IMR-90 (cell line): ENCODE results near the gene GABBR1. TPM values are rescaled to one million over a fixed set of nuclear protein-coding genes. Genes with fewer than 3 reads are reported as not detected.

Experiments used
- ATAC-seq: fragments of 200-7000 bp; cut with Tn5 transposase; 2 replicates; pipeline ENCODE4 v1.9.1; 2020; ENCODE audit warnings: low read depth, mild to moderate bottlenecking, moderate library complexity
- BruUV-seq: library from RNA; stranded (reverse); fragments of 400-500 nt; replicated peaks from 2 replicates; lab custom pipeline; 2021; lab: Mats Ljungman, UMichigan
- CTCF ChIA-PET: fragments of 300-600 bp; formaldehyde crosslinking; extraction: SDS; loops from one replicate; lab custom pipeline; 2021; ENCODE audit warnings: antibody characterized with exemption; lab: Yijun Ruan, JAX
- POLR2A ChIA-PET: fragments of 300-600 bp; sonication (Branson Sonifier 250); formaldehyde crosslinking; loops from one replicate; lab custom pipeline; 2022; ENCODE audit warnings: antibody characterized with exemption; ENCODE audit not compliant: unreplicated experiment; lab: Charles Lee
- DNase-seq: peaks from one replicate; pipeline ENCODE4 v3.0.0; 2013
- H2AFZ ChIP-seq: replicated peaks from 2 replicates; pipeline ENCODE3; 2013; ENCODE audit warnings: low read length, mild to moderate bottlenecking; ENCODE audit not compliant: poor library complexity
- H2AK5ac ChIP-seq: 2 replicates; pipeline ENCODE4 v1.6.1; 2013; ENCODE audit warnings: low read depth, low read length, inconsistent platforms
- H2AK9ac ChIP-seq: replicated peaks from 2 replicates; pipeline ENCODE3; 2013; ENCODE audit warnings: mild to moderate bottlenecking, low read depth, low read length, moderate library complexity; ENCODE audit not compliant: poor library complexity
- H2BK120ac ChIP-seq: 2 replicates; pipeline ENCODE4 v1.6.1; 2013; ENCODE audit warnings: low read depth, low read length, inconsistent platforms
- H2BK15ac ChIP-seq: 3 replicates; pipeline ENCODE4 v1.6.1; 2013; ENCODE audit warnings: low read depth, low read length, inconsistent platforms
- H2BK20ac ChIP-seq: 2 replicates; pipeline ENCODE4 v1.6.1; 2013; ENCODE audit warnings: low read depth, mild to moderate bottlenecking, inconsistent platforms, low read length, moderate library complexity
- H2BK5ac ChIP-seq: 2 replicates; pipeline ENCODE4 v1.6.1; 2013; ENCODE audit warnings: mild to moderate bottlenecking, low read depth, low read length, inconsistent platforms; ENCODE audit not compliant: poor library complexity, severe bottlenecking
- H3K14ac ChIP-seq: replicated peaks from 2 replicates; pipeline ENCODE4 v1.6.1; 2013; ENCODE audit warnings: low read depth, low read length, inconsistent platforms
- H3K18ac ChIP-seq: 2 replicates; pipeline ENCODE4 v1.6.1; 2013; ENCODE audit warnings: low read depth, low read length, control low read depth
- H3K23ac ChIP-seq: 2 replicates; pipeline ENCODE4 v1.6.1; 2013; ENCODE audit warnings: low read depth, low read length, inconsistent platforms
- H3K27ac ChIP-seq: 2 replicates; pipeline ENCODE4 v1.5.1; 2013; ENCODE audit warnings: mild to moderate bottlenecking, control low read depth, low read length; ENCODE audit not compliant: insufficient read depth
- H3K27me3 ChIP-seq: 2 replicates; pipeline ENCODE4 v1.6.1; 2013; ENCODE audit warnings: low read length; ENCODE audit not compliant: control insufficient read depth, insufficient read depth
- H3K36me3 ChIP-seq: 2 replicates; pipeline ENCODE4 v1.6.1; 2013; ENCODE audit warnings: low read length, mixed read lengths; ENCODE audit not compliant: control insufficient read depth, insufficient read depth
- H3K4ac ChIP-seq: 2 replicates; pipeline ENCODE4 v1.6.1; 2013; ENCODE audit warnings: low read depth, low read length, inconsistent platforms
- H3K4me1 ChIP-seq: 2 replicates; pipeline ENCODE4 v1.6.1; 2013; ENCODE audit warnings: low read length, mixed read lengths; ENCODE audit not compliant: control insufficient read depth, insufficient read depth
- H3K4me2 ChIP-seq: 2 replicates; pipeline ENCODE4 v1.6.1; 2013; ENCODE audit warnings: low read depth, mild to moderate bottlenecking, control low read depth, low read length, moderate library complexity
- H3K4me3 ChIP-seq: 2 replicates; pipeline ENCODE4 v1.5.1; 2013; ENCODE audit warnings: low read depth, mild to moderate bottlenecking, control low read depth, low read length, moderate library complexity; ENCODE audit not compliant: insufficient read depth
- H3K56ac ChIP-seq: 2 replicates; pipeline ENCODE4 v1.6.1; 2013; ENCODE audit warnings: low read length, inconsistent platforms; ENCODE audit not compliant: insufficient read depth; ENCODE audit errors: extremely low read depth
- H3K79me1 ChIP-seq, 2 experiments: 2 replicates each; pipeline ENCODE4 v1.6.1; 2013; ENCODE audit warnings: low read length in 2 of 2, inconsistent platforms in 1 of 2, low read depth in 1 of 2
- H3K9ac ChIP-seq: 2 replicates; pipeline ENCODE4 v1.6.1; 2013; ENCODE audit warnings: low read depth, low read length, control low read depth
- H3K9me1 ChIP-seq: 2 replicates; pipeline ENCODE4 v1.6.1; 2013; ENCODE audit warnings: low read length, inconsistent platforms; ENCODE audit not compliant: insufficient read depth
- H3K9me3 ChIP-seq: 2 replicates; pipeline ENCODE4 v1.6.1; 2013; ENCODE audit warnings: low read length; ENCODE audit not compliant: control insufficient read depth, insufficient read depth
- H4K20me1 ChIP-seq: 2 replicates; pipeline ENCODE4 v1.6.1; 2013; ENCODE audit warnings: low read length, inconsistent platforms; ENCODE audit not compliant: insufficient read depth
- H4K5ac ChIP-seq: 2 replicates; pipeline ENCODE4 v1.6.1; 2013; ENCODE audit warnings: mild to moderate bottlenecking, low read depth, low read length, control low read depth
- H4K8ac ChIP-seq, 2 experiments: 2 replicates each; pipeline ENCODE4 v1.6.1; 2013; ENCODE audit warnings: low read depth in 2 of 2, low read length in 2 of 2, control low read depth in 1 of 2, inconsistent platforms in 1 of 2
- H4K91ac ChIP-seq: 2 replicates; pipeline ENCODE4 v1.6.1; 2013; ENCODE audit warnings: low read depth, low read length, inconsistent platforms; ENCODE audit not compliant: insufficient read depth
- FOS ChIP-seq: fragments of 150-350 bp; IDR thresholded peaks from 2 replicates; pipeline ENCODE4 v1.6.1; 2016; ENCODE audit warnings: low read depth, low read length
- MAZ ChIP-seq: IDR thresholded peaks from 2 replicates; pipeline ENCODE4 v1.6.1; 2012; ENCODE audit warnings: low read depth, mild to moderate bottlenecking, low read length, improper control_type of control experiment, moderate library complexity, borderline replicate concordance
- POLR2A ChIP-seq: IDR thresholded peaks from 2 replicates; pipeline ENCODE4 v1.6.1; 2012; ENCODE audit warnings: mild to moderate bottlenecking, low read depth, low read length
- RCOR1 ChIP-seq: IDR thresholded peaks from 2 replicates; pipeline ENCODE4 v1.6.1; 2012; ENCODE audit warnings: mild to moderate bottlenecking, low read length, improper control_type of control experiment; ENCODE audit not compliant: insufficient replicate concordance
- WGBS, 2 experiments: methylation state at CpG; one replicate each; pipeline versions ENCODE4 v1.1.5 to v1.1.7; 2013; ENCODE audit warnings: missing lambda C conversion rate in 2 of 2; ENCODE audit not compliant: insufficient read length in 1 of 2; ENCODE audit errors: extremely low coverage in 2 of 2; 5-methylcytosine and 5-hydroxymethylcytosine counted together
- dilution Hi-C: fragments of 300-500 bp; cut with HindIII; formaldehyde crosslinking; loops from one replicate; pipeline ENCODE4 v1.14.3; 2018; ENCODE audit warnings: low sequenced_read_pairs; ENCODE audit not compliant: unreplicated experiment
- in situ Hi-C: fragments of 300-500 bp; cut with MboI; formaldehyde crosslinking; loops from 3 replicates; pipeline ENCODE4 v1.14.3; 2019; ENCODE audit warnings: low sequenced_read_pairs, inconsistent platforms, mixed read lengths
- intact Hi-C: fragments of 100-400 bp; cut with micrococcal nuclease; formaldehyde crosslinking; loops from 2 replicates; pipeline ENCODE4 v1.10.0; 2022
- polyA plus RNA-seq, 3 experiments: library from polyadenylated mRNA; depleted of rRNA; stranded (reverse); fragments of >200 nt; gene quantifications; 2 replicates each; pipeline ENCODE4 v1.2.3, GENCODE V29; 2012; ENCODE audit warnings: low replicate concordance in 1 of 3
- total RNA-seq: library from RNA; depleted of rRNA; stranded (reverse); fragments of >200 nt; gene quantifications from 2 replicates; pipeline ENCODE4 v1.2.3, GENCODE V29; 2012
- TF ChIP-seq, protein P1 (sequence below): fragments of 150-350 bp; IDR thresholded peaks from 2 replicates; pipeline ENCODE4 v1.6.1; 2017; ENCODE audit warnings: mild to moderate bottlenecking, antibody characterized with exemption, low read length, low read depth

Gene GABBR1
- total and polyA plus RNA-seq, 2 of the 4 experiments (the other 2 are of a cell fraction), result 5.9 to 31.5 TPM

DNA sequence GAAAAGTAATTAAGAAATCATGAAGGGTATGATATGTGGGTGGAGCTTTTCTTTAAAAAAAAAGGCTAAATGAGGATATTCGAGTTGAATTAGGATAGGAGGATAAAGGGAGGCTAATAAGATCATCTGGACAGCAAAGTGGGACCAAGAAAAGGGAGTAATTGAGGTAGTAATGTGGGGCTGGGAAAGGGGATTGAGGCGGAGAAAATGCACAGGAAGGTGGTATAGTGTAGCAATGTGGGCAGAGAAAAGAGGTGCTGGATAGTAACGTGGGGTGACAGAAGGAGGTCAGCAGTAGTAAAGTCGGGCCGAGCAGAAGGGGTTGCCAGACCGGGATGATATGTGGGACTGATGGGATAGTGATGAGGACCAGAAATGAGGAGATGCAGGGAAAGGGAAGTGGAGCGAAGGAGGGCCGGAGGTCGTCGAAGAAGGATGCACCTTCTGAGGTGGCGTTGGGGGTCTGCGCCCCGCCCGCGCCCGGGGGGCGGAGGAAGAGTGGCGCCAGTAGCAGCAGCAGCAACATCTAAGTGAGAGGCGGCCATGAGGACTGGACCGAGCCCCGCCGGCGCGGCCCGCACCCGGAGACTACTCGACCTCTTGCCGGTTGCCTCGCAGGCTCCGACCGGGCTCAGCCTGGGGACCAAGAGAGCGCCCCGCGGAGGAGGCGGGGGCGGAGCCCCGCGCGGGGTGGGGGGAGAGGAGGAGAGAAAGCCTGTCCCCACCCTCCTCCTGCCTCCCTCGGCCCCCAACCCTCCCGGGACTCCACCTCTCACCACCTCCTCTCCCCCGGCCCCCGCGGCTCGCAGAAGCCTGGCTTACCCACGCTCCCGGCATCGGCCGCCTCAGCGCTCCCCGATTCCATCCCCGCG is 887 bp downstream of the GABBR1 start:
- Histone ChIP-seq H3K14ac (peak overlapping the region; percentile 89), H2AFZ (peak overlapping the region; percentile 90), H3K9me3 (no peaks in the 10 kb centered on the region), H3K4ac (peak overlapping the region; percentile 77), H2BK15ac (no peak overlapping the region), H2AK9ac (peak overlapping the region; percentile 86), H3K36me3 (no peaks in the 10 kb centered on the region), H3K4me2 (peak overlapping the region; percentile 82), H3K9ac (peak overlapping the region; percentile 26), H3K4me1 (peaks cover 11% of the 10 kb centered on the region), H3K18ac (no peak overlapping the region), H4K91ac (0 out of 2 replicates have a peak overlapping the region, but pooled peaks have one; percentile 6), H3K4me3 (peak overlapping the region; percentile 77), H4K8ac (peak overlapping the region in 1 of 2 experiments; percentile 62; a peak in 1 of 4 replicates), H4K20me1 (peaks cover 4% of the 10 kb centered on the region), H2BK120ac (no peak overlapping the region; the same call in 1 of the 2 replicates), H3K9me1 (peaks cover 9% of the 10 kb centered on the region; the same call in 1 of the 2 replicates), H3K27me3 (no peaks in the 10 kb centered on the region), H2BK5ac (peak overlapping the region; percentile 14), H3K23ac (peak overlapping the region; percentile 98), H4K5ac (peak overlapping the region; percentile 11; the same call in 1 of the 2 replicates), H3K56ac (no peak overlapping the region; the same call in 1 of the 2 replicates), H3K27ac (peak overlapping the region; percentile 62), H2AK5ac (peak overlapping the region; percentile 48), H3K79me1 (peaks cover 8 to 36% of the 10 kb centered on the region in 2 experiments; a peak in 3 of 4 replicates), H2BK20ac (peak overlapping the region; percentile 40; the same call in 1 of the 2 replicates)
- WGBS, 2 experiments, result 3% methylated on average over 17 of the region's 53 CpGs; no CpG with 5 or more reads in 1 of the 2 experiments
- TF ChIP-seq POLR2A (no peak), MAZ (no peak), RCOR1 (no peak), FOS (no peak)
- TF ChIP-seq, protein P1, sequence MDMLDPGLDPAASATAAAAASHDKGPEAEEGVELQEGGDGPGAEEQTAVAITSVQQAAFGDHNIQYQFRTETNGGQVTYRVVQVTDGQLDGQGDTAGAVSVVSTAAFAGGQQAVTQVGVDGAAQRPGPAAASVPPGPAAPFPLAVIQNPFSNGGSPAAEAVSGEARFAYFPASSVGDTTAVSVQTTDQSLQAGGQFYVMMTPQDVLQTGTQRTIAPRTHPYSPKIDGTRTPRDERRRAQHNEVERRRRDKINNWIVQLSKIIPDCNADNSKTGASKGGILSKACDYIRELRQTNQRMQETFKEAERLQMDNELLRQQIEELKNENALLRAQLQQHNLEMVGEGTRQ, result no peak
- ATAC-seq (peak; percentile 51), DNase-seq (peak; percentile 55)
- ChIA-PET CTCF (interaction anchor here (1.1 to 1.8 kb wide), 3 partner anchors 16 to 21 kb away, joined by 4 to 11 read pairs (median 6); no protein-coding TSS in a partner anchor), POLR2A (interaction anchor here (1.0 kb wide), 1 partner anchor 18 kb away, joined by 3 read pairs; no protein-coding TSS in a partner anchor)
- dilution Hi-C loops, result no loop called here
- no TSS peak for BruUV-seq
- in situ Hi-C loops, result no loop called here
- intact Hi-C loops, result loop anchor here (5.0 kb wide), 2 partner anchors 120 to 1405 kb away; partner anchors contain the start of gene ZSCAN9
